GM18519 (cell line): Measurements from ENCODE around the gene PLA2G4B.
A peak's percentile ranks its signal among the peaks of the same experiment; 100 is the strongest.

ENCODE experiments used
- ATAC-seq: cut with Tn5 transposase; IDR thresholded peaks from one replicate; pipeline ENCODE4 v1.9.1; 2021; ENCODE audit warnings: mild to moderate bottlenecking, moderate library complexity; ENCODE audit not compliant: unreplicated experiment, low FRiP score

PLA2G4B gene

GRCh38 chr15:41883484-41883825 is 44.8 kb downstream of the PLA2G4B start:
- ATAC-seq: no peak

- no peak for ATAC-seq
Observed at GRCh38 chr15:41884458-41884857, 45.8 kb downstream of the PLA2G4B start.

- no peak for ATAC-seq
Observed at GRCh38 chr15:41885321-41885720, 46.7 kb downstream of the PLA2G4B start.

GRCh38 chr15:41885841-41886240 is 47.2 kb downstream of the PLA2G4B start:
- ATAC-seq: no peak

GRCh38 chr15:41886741-41887140 is 48.1 kb downstream of the PLA2G4B start:
- no peak for ATAC-seq

- ATAC-seq: no peak
Observed at GRCh38 chr15:41887161-41887560, 48.5 kb downstream of the PLA2G4B start.

GRCh38 chr15:41887893-41888292 is 49.2 kb downstream of the PLA2G4B start:
- ATAC-seq: no peak

GRCh38 chr15:41888662-41889253 is 50.1 kb downstream of the PLA2G4B start:
- ATAC-seq: no peak

- ATAC-seq: no peak
Observed at GRCh38 chr15:41890050-41890690, 51.5 kb downstream of the PLA2G4B start.

- ATAC-seq: no peak
Observed at GRCh38 chr15:41891226-41891625, 52.6 kb downstream of the PLA2G4B start.

GRCh38 chr15:41891946-41892345 is 53.3 kb downstream of the PLA2G4B start:
- no peak for ATAC-seq

- ATAC-seq: no peak
Observed at GRCh38 chr15:41892621-41893421, 54.2 kb downstream of the PLA2G4B start.

- ATAC-seq: no peak
Observed at GRCh38 chr15:41893422-41894250, 55.0 kb downstream of the PLA2G4B start, which contains the start of gene SPTBN5. Gene SPTBN5 (minus strand): TSS chr15:41894053. CDS start chr15:41893497, 556 bp downstream.

- ATAC-seq: no peak
Observed at GRCh38 chr15:41894251-41894790, 55.7 kb downstream of the PLA2G4B start.

- peak; percentile 59 for ATAC-seq
Observed at GRCh38 chr15:41894791-41895463, 56.3 kb downstream of the PLA2G4B start.

- ATAC-seq: no peak
Observed at GRCh38 chr15:41895491-41895890, 56.8 kb downstream of the PLA2G4B start.

- no peak for ATAC-seq
Observed at GRCh38 chr15:41895957-41896356, 57.3 kb downstream of the PLA2G4B start.

GRCh38 chr15:41896566-41896965 is 57.9 kb downstream of the PLA2G4B start:
- ATAC-seq: no peak

GRCh38 chr15:41897363-41897799 is 58.7 kb downstream of the PLA2G4B start:
- no peak for ATAC-seq
